Amygdala (tissue), 56 donors: ENCODE measurements around the gene PURA.
A peak's percentile ranks its signal among the peaks of the same experiment; 100 is the strongest.

ENCODE experiments used
- DNase-seq, 56 donors: peaks; one replicate each; lab custom pipeline; 2025; lab: John Stamatoyannopoulos, UW

PURA gene

GRCh38 chr5:140109018-140109758 lies 4.7 kb upstream of the PURA start:
- peak in 5 of 56 donors; percentile 3 to 57 (median 23) for DNase-seq

GRCh38 chr5:140109759-140110645 lies 3.9 kb upstream of the PURA start:
- DNase-seq = no peak

GRCh38 chr5:140110646-140110957 lies 3.3 kb upstream of the PURA start:
- DNase-seq = no peak

- no peak for DNase-seq
Observed at GRCh38 chr5:140111011-140111858, 2.7 kb upstream of the PURA start.

- DNase-seq = no peak
Observed at GRCh38 chr5:140111859-140112551, 1.9 kb upstream of the PURA start.

GRCh38 chr5:140112685-140113179 lies 1.2 kb upstream of the PURA start:
- DNase-seq = no peak

- DNase-seq = peak in 9 of 56 donors; percentile 8 to 57 (median 24)
Observed at GRCh38 chr5:140113180-140113698, 670 bp upstream of the PURA start.

GRCh38 chr5:140114341-140115185 lies 654 bp downstream of the PURA start:
- peak in 24 of 56 donors; percentile 14 to 73 (median 52) for DNase-seq

- DNase-seq = no peak
Observed at GRCh38 chr5:140115186-140115500, 1.2 kb downstream of the PURA start.

- DNase-seq = no peak
Observed at GRCh38 chr5:140116716-140117115, 2.8 kb downstream of the PURA start.

- no peak for DNase-seq
Observed at GRCh38 chr5:140117523-140117922, 3.6 kb downstream of the PURA start.

- DNase-seq = no peak
Observed at GRCh38 chr5:140118302-140118936, 4.5 kb downstream of the PURA start.

- no peak for DNase-seq
Observed at GRCh38 chr5:140125637-140126036, 11.7 kb downstream of the PURA start, which contains the start of gene IGIP. Gene IGIP, plus strand, starts transcription at chr5:140125937. Its CDS starts 2,540 bp downstream, at chr5:140128477.

GRCh38 chr5:140126315-140127012 lies 12.6 kb downstream of the PURA start:
- no peak for DNase-seq

- no peak for DNase-seq
Observed at GRCh38 chr5:140128376-140128775, 14.5 kb downstream of the PURA start.

GRCh38 chr5:140130949-140131733 lies 17.2 kb downstream of the PURA start:
- no peak for DNase-seq

GRCh38 chr5:140131967-140132409 lies 18.1 kb downstream of the PURA start:
- DNase-seq = no peak
